ENCODE measurements around the gene KLHL9. TPM values are rescaled to one million over a fixed set of nuclear protein-coding genes. Genes with fewer than 3 reads are reported as not detected.

KLHL9 gene
- total and polyA plus RNA-seq, 8 donors = 4.1 to 35.7 (median 9.6) TPM

DNA sequence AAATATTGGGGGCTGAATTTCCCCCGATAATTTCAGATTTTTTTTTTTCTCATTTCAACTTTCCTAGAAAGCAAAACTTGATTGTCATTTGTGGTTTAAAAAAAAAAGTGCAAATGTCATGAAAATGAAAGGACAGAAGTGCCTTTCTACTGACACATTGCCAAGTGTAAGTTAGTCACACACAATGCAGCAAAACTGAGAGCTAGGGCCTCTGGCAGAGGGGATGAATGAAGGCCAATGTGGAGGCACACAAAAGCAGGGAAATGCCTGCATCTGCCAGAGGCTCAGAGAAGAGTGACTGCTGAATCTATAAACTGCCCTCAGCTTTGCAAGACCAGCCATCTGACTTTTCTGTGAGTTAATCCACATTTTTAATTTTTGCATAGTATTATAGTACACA lies 23.3 kb downstream of the KLHL9 start:
- no peaks in the 10 kb centered on the region for H3K27me3 ChIP-seq
- no peaks in the 10 kb centered on the region for H3K36me3 ChIP-seq
- intact Hi-C loops (cut with DNase I; ENCODE audit: low total_unique reads) = loop anchor here (10.0 kb wide), 1 partner anchor 483 kb away; no protein-coding TSS in a partner anchor
- no peak overlapping the region for H3K4me3 ChIP-seq
- H3K4me1 ChIP-seq = peaks cover 0 to 7% (median 0%) of the 10 kb centered on the region in 4 donors
- no peaks in the 10 kb centered on the region for H3K9me3 ChIP-seq
- DNase-seq = no peak
- no peak overlapping the region for H3K27ac ChIP-seq
- WGBS, 5 donors = 65 to 93% (median 83%) methylated on average over 1 of the region's 1 CpG
- no peak for TF ChIP-seq POLR2AphosphoS5 (IDR thresholded peaks at IDR 0.05)
- no peak for TF ChIP-seq EP300 (IDR thresholded peaks at IDR 0.05)
- TF ChIP-seq POLR2A (IDR thresholded peaks at IDR 0.05) = no peak
- TF ChIP-seq, protein P1, sequence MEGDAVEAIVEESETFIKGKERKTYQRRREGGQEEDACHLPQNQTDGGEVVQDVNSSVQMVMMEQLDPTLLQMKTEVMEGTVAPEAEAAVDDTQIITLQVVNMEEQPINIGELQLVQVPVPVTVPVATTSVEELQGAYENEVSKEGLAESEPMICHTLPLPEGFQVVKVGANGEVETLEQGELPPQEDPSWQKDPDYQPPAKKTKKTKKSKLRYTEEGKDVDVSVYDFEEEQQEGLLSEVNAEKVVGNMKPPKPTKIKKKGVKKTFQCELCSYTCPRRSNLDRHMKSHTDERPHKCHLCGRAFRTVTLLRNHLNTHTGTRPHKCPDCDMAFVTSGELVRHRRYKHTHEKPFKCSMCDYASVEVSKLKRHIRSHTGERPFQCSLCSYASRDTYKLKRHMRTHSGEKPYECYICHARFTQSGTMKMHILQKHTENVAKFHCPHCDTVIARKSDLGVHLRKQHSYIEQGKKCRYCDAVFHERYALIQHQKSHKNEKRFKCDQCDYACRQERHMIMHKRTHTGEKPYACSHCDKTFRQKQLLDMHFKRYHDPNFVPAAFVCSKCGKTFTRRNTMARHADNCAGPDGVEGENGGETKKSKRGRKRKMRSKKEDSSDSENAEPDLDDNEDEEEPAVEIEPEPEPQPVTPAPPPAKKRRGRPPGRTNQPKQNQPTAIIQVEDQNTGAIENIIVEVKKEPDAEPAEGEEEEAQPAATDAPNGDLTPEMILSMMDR (IDR thresholded peaks at IDR 0.05) = no peak

DNA sequence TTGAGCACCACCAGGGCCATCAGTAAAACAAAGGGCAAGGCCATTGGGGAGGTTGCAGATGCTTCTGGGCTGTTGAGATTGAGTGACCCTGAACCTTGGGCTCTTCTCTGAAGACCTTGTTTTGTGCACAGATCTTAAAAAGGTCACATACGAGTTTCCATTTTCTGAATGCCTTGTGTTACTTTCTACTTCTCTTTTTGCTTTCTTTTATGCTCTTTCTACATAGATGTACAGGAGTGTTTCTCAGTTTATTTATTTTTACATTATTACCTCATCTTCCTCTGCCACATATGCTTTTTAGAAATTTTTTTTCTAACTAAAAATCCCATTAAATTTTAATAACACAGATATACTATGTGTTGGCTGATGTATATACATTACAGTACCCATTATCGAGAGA lies 30.0 kb downstream of the KLHL9 start, which contains the start of gene IFNA5:
TSS of gene IFNA5 (minus strand) at position 101 of the 400 bp plus-strand sequence. CDS start at position 44, 57 bp downstream.
- TF ChIP-seq EP300 (IDR thresholded peaks at IDR 0.05) = no peak
- no peak for TF ChIP-seq POLR2AphosphoS5 (IDR thresholded peaks at IDR 0.05)
- TF ChIP-seq, protein P1 (IDR thresholded peaks at IDR 0.05) = no peak

DNA sequence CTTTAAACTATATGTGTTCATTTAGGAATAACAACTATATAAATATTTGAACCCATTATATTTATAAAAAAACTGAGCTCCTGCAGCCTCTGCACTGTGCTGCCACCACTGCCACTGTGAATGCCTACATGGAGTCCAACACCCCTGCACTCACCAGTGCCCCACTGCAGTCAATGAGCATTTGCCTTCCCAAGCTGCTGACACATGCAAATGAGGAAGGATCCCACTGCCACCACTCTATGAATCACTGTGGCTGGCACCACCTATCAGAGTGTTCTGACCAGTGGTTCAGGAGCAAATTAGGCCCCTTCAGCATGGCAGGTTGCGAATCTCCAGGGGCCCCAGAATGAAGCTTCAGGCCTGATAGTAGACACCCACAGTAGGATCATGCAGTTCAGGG lies 39.2 kb downstream of the KLHL9 start:
- H3K27ac ChIP-seq = no peak overlapping the region
- 44 to 94% (median 89%) methylated on average over 1 of the region's 1 CpG for WGBS, 5 donors

More for the DNA sequence above, 30.0 kb downstream of the KLHL9 start, which contains the start of gene IFNA5:
- Histone ChIP-seq H3K4me3 (no peak within 1 kb of the TSS), H3K27ac (no peak within 1 kb of the TSS), H3K9me3 (no peaks in the 10 kb centered on the region), H3K36me3 (no peaks in the 10 kb centered on the region), H3K27me3 (peaks cover 0 to 5% (median 0%) of the 10 kb centered on the region in 3 donors), H3K4me1 (no peaks in the 10 kb centered on the region)
- 87 to 91% (median 90%) methylated on average over 2 of the region's 2 CpGs for WGBS, 5 donors
- intact Hi-C loops (cut with DNase I; ENCODE audit: low total_unique reads) = no loop called here
- no peak for DNase-seq

DNA sequence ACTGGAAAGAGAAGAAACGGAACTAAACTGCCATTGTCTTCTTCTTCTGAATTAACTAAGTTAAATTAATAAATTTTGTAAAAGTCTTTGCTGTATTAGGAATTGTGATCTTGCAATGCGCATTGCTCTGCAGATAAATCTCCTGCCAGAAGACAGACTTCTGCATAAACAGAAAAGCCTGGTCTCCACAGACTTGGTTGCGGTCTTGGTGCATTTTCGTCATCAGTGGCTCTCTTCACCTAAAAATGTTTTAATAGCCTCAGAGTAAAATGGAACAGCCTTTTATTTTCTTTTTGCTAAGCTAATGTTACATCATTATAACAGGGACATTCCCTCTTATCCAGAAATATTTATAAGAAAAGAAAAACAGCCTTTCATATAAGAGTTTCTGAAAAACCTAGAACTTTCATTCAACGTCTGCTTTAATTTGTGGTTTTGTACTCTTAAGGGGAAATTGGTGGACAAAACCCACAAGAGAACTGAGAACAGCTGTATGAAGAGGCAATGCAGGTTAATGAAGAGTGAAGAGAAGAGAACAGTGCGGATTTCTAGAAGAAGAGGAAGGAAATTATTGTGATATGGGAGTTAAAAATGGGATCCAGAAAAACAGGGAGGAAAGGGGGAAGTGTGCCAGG lies 40.2 kb downstream of the KLHL9 start:
- no peak for DNase-seq
- Histone ChIP-seq H3K27me3 (no peaks in the 10 kb centered on the region), H3K36me3 (no peaks in the 10 kb centered on the region), H3K9me3 (no peaks in the 10 kb centered on the region), H3K4me3 (no peak overlapping the region), H3K4me1 (no peaks in the 10 kb centered on the region), H3K27ac (no peak overlapping the region)
- TF ChIP-seq, protein P1 (IDR thresholded peaks at IDR 0.05) = no peak
- TF ChIP-seq POLR2AphosphoS5 (IDR thresholded peaks at IDR 0.05) = no peak
- TF ChIP-seq POLR2A (IDR thresholded peaks at IDR 0.05) = no peak
- no peak for TF ChIP-seq EP300 (IDR thresholded peaks at IDR 0.05)
- whole genome bisulfite sequencing, 5 donors = 45 to 76% (median 58%) methylated on average over 6 of the region's 6 CpGs
- intact Hi-C loops (cut with DNase I; ENCODE audit: low total_unique reads) = no loop called here

More for the DNA sequence above, 39.2 kb downstream of the KLHL9 start:
- TF ChIP-seq EP300 (IDR thresholded peaks at IDR 0.05) = no peak
- TF ChIP-seq, protein P1 (IDR thresholded peaks at IDR 0.05) = no peak
- TF ChIP-seq POLR2AphosphoS5 (IDR thresholded peaks at IDR 0.05) = no peak
- no peak for TF ChIP-seq POLR2A (IDR thresholded peaks at IDR 0.05)
- Histone ChIP-seq H3K4me1 (no peaks in the 10 kb centered on the region), H3K4me3 (no peak overlapping the region), H3K9me3 (no peaks in the 10 kb centered on the region), H3K27me3 (no peaks in the 10 kb centered on the region), H3K36me3 (no peaks in the 10 kb centered on the region)
- no peak for DNase-seq
- intact Hi-C loops (cut with DNase I; ENCODE audit: low total_unique reads) = no loop called here

Measured in stomach (tissue), 9 donors.